Calu3 (cell line): ENCODE data around the gene C12orf56. TPM values are rescaled to one million over a fixed set of nuclear protein-coding genes. Genes with fewer than 3 reads are reported as not detected.
"Not testable (repeated sequence)": the region's sequence is repeated elsewhere in the genome, so short reads cannot be mapped to it uniquely, and the experiment has no call there.

ENCODE experiments used
- BruUV-seq: library from RNA; stranded (reverse); fragments of 400-500 nt; replicated peaks from 2 replicates; lab custom pipeline; 2021; lab: Mats Ljungman, UMichigan
- CTCF ChIA-PET: fragments of 300-600 bp; sonication (Branson Sonifier 250); formaldehyde crosslinking; loops from one replicate; lab custom pipeline; 2022; ENCODE audit warnings: antibody characterized with exemption; lab: Charles Lee
- DNase-seq: peaks from one replicate; pipeline ENCODE4 v3.0.0; 2022
- H3K27ac Mint-ChIP-seq: one replicate; pipeline ENCODE4 v1.8.0; 2022; ENCODE audit warnings: mixed read lengths; ENCODE audit not compliant: unreplicated experiment
- H3K27me3 Mint-ChIP-seq: one replicate; pipeline ENCODE4 v1.8.0; 2022; ENCODE audit warnings: mixed read lengths; ENCODE audit not compliant: unreplicated experiment
- H3K36me3 Mint-ChIP-seq: one replicate; pipeline ENCODE4 v1.8.0; 2022; ENCODE audit warnings: mild to moderate bottlenecking, moderate library complexity, mixed read lengths; ENCODE audit not compliant: insufficient read depth, unreplicated experiment
- H3K4me1 Mint-ChIP-seq: one replicate; pipeline ENCODE4 v1.8.0; 2022; ENCODE audit warnings: mild to moderate bottlenecking, low read depth, mixed read lengths; ENCODE audit not compliant: unreplicated experiment
- H3K4me3 Mint-ChIP-seq: one replicate; pipeline ENCODE4 v1.8.0; 2022; ENCODE audit warnings: mild to moderate bottlenecking, low read depth, moderate library complexity, mixed read lengths; ENCODE audit not compliant: unreplicated experiment
- H3K9me3 Mint-ChIP-seq: one replicate; pipeline ENCODE4 v1.8.0; 2022; ENCODE audit warnings: low read depth, mixed read lengths; ENCODE audit not compliant: unreplicated experiment
- CTCF ChIP-seq: fragments of 200-600 bp; IDR thresholded peaks from one replicate; pipeline ENCODE4 v1.8.0; 2022; ENCODE audit warnings: antibody characterized with exemption; ENCODE audit not compliant: unreplicated experiment
- intact Hi-C: fragments of 100-400 bp; cut with micrococcal nuclease; formaldehyde crosslinking; loops from one replicate; pipeline ENCODE4 v1.10.0; 2022; ENCODE audit not compliant: unreplicated experiment
- total RNA-seq: library from RNA; stranded (reverse); gene quantifications from 2 replicates; pipeline ENCODE4 v1.2.3, GENCODE V29; 2022

The C12orf56 gene
- total RNA-seq, 1 experiment from 2014 or later, result 4.7 TPM

DNA sequence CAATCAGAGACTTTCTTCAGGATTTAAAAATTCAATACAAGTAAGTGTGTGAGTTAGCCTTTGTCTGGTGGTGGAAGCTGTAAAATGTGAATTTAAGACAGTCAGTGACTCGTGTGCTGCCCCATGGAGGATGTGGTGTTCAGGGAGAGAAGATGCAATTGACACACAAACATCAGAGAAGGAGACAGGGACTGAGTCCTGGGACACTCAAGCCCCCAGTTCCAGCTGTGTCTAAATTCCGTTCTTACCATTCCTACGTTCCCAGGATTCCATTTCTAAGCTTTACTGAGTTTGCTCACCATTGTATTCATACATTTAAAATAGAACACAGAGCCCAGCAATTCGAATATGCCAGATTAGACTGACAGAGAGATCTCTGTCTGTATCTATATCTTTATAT is 67.6 kb downstream of the C12orf56 start:
- TF ChIP-seq CTCF, result no peak
- CTCF ChIA-PET, result interaction anchor here (0.6 to 1.3 kb wide), 2 partner anchors 12 to 24 kb away, joined by 4 to 5 read pairs; no protein-coding TSS in a partner anchor
- no peaks in the 10 kb centered on the region for H3K36me3 Mint-ChIP-seq

GRCh38 chr12:64320611-64321010 is 69.9 kb downstream of the C12orf56 start:
- no TSS peak for BruUV-seq
- intact Hi-C loops, result no loop called here
- Mint-ChIP-seq H3K36me3 (no peaks in the 10 kb centered on the region), H3K4me3 (no peak overlapping the region), H3K4me1 (no peaks in the 10 kb centered on the region), H3K27ac (no peak overlapping the region), H3K27me3 (no peaks in the 10 kb centered on the region), H3K9me3 (no peaks in the 10 kb centered on the region)
- no peak for DNase-seq
- CTCF ChIA-PET, result no interaction called here
- TF ChIP-seq CTCF, result no peak

More for the DNA sequence above, 67.6 kb downstream of the C12orf56 start:
- intact Hi-C loops, result no loop called here
- no peak overlapping the region for H3K4me3 Mint-ChIP-seq
- no peak for DNase-seq
- H3K9me3 Mint-ChIP-seq, result no peaks in the 10 kb centered on the region
- H3K27me3 Mint-ChIP-seq, result no peaks in the 10 kb centered on the region
- no peaks in the 10 kb centered on the region for H3K4me1 Mint-ChIP-seq
- H3K27ac Mint-ChIP-seq, result no peak overlapping the region
- no TSS peak for BruUV-seq

DNA sequence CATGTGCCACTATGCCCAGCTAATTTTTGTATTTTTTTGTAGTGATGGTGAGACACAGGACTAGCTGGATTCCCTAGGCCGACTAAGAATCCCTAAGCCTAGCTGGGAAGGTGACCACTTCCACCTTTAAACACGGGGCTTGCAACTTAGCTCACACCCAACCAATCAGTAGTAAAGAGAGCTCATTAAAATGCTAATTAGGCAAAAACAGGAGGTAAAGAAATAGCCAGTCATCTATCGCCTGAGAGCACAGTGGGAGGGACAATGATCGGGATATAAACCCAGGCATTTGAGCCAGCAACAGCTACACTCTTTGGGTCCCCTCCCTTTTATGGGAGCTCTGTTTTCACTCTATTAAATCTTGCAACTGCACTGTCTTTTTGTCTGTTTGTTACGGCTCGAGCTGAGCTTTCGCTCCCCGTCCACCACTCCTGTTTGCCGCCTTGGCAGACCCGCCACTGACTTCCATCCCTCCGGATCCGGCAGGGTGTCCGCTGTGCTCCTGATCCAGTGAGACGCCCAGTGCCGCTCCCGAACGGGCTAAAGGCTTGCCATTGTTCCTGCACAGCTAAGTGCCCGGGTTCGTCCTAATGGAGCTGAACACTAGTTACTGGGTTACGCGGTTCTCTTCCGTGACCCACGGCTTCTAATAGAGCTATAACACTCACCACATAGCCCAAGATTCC is 70.9 kb downstream of the C12orf56 start:
- H3K36me3 Mint-ChIP-seq, intact Hi-C loops, H3K27me3 Mint-ChIP-seq, DNase-seq, BruUV-seq, CTCF ChIA-PET, H3K4me3 Mint-ChIP-seq, H3K4me1 Mint-ChIP-seq, H3K9me3 Mint-ChIP-seq, H3K27ac Mint-ChIP-seq: not testable (repeated sequence)

GRCh38 chr12:64318605-64319004 is 72.0 kb downstream of the C12orf56 start:
- Mint-ChIP-seq H3K27ac (no peak overlapping the region), H3K9me3 (no peaks in the 10 kb centered on the region), H3K4me3 (no peak overlapping the region), H3K36me3 (no peaks in the 10 kb centered on the region), H3K27me3 (no peaks in the 10 kb centered on the region), H3K4me1 (no peaks in the 10 kb centered on the region)
- no TSS peak for BruUV-seq
- no peak for DNase-seq
- TF ChIP-seq CTCF, result no peak
- CTCF ChIA-PET, result no interaction called here
- intact Hi-C loops, result no loop called here

DNA sequence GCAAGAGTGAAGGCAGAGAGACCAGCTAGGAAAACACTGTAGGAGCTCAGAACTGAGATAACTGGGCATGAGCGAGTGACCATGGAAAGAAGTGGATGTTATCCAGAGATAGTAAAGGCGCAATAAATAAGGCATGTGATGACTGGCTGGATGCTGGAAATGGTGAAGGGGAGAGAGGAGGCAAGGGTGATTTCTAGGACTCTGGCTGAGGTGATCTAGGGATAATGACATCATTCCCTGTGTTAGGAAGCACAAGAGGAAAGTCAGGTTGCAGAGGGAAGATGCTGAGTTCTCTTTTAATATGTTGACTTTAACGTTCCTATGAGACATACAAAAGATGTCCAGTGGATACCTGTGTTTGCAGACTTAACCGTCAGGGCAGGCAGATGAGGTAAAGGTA is 78.7 kb downstream of the C12orf56 start:
- H3K27me3 Mint-ChIP-seq, result no peaks in the 10 kb centered on the region
- H3K27ac Mint-ChIP-seq, result no peak overlapping the region
- no TSS peak for BruUV-seq

More for the DNA sequence above, 78.7 kb downstream of the C12orf56 start:
- H3K36me3 Mint-ChIP-seq, result no peaks in the 10 kb centered on the region
- H3K4me1 Mint-ChIP-seq, result no peaks in the 10 kb centered on the region
- TF ChIP-seq CTCF, result no peak
- CTCF ChIA-PET, result interaction anchor here (1.0 kb wide), 1 partner anchor 12 kb away, joined by 5 read pairs; no protein-coding TSS in a partner anchor
- no peak overlapping the region for H3K4me3 Mint-ChIP-seq
- DNase-seq, result no peak
- no peaks in the 10 kb centered on the region for H3K9me3 Mint-ChIP-seq
- intact Hi-C loops, result no loop called here
